ENCODE measurements around the gene MAP3K8. TPM values are rescaled to one million over a fixed set of nuclear protein-coding genes. Genes with fewer than 3 reads are reported as not detected.

Gene MAP3K8
- total RNA-seq, 1 experiment from 2014 or later: 13.8 TPM

GRCh38 chr10:30398788-30399187, 35.2 kb upstream of the MAP3K8 start:
- DNase-seq (ENCODE audit: low spot score): no peak
- peaks cover 4% of the 10 kb centered on the region; the same call in 1 of the 2 replicates for H3K9me3 Mint-ChIP-seq
- peaks cover 7% of the 10 kb centered on the region; the same call in 1 of the 2 replicates for H3K4me1 Mint-ChIP-seq
- no peak for ATAC-seq
- POLR2A ChIA-PET: no interaction called here
- TF ChIP-seq, protein P1, sequence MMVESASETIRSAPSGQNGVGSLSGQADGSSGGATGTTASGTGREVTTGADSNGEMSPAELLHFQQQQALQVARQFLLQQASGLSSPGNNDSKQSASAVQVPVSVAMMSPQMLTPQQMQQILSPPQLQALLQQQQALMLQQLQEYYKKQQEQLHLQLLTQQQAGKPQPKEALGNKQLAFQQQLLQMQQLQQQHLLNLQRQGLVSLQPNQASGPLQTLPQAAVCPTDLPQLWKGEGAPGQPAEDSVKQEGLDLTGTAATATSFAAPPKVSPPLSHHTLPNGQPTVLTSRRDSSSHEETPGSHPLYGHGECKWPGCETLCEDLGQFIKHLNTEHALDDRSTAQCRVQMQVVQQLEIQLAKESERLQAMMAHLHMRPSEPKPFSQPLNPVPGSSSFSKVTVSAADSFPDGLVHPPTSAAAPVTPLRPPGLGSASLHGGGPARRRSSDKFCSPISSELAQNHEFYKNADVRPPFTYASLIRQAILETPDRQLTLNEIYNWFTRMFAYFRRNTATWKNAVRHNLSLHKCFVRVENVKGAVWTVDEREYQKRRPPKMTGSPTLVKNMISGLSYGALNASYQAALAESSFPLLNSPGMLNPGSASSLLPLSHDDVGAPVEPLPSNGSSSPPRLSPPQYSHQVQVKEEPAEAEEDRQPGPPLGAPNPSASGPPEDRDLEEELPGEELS (CRISPR knock-in tag; IDR thresholded peaks at IDR 0.05): no peak
- TF ChIP-seq EMX1 (CRISPR knock-in tag; IDR thresholded peaks at IDR 0.05) (no peak), ZNF317 (CRISPR knock-in tag; IDR thresholded peaks at IDR 0.05; ENCODE audit: borderline replicate concordance, low read depth) (no peak), ATF1 (CRISPR knock-in tag; IDR thresholded peaks at IDR 0.05) (no peak), OVOL2 (CRISPR knock-in tag; IDR thresholded peaks at IDR 0.05; ENCODE audit: borderline replicate concordance) (no peak)
- TF ChIP-seq, protein P2, sequence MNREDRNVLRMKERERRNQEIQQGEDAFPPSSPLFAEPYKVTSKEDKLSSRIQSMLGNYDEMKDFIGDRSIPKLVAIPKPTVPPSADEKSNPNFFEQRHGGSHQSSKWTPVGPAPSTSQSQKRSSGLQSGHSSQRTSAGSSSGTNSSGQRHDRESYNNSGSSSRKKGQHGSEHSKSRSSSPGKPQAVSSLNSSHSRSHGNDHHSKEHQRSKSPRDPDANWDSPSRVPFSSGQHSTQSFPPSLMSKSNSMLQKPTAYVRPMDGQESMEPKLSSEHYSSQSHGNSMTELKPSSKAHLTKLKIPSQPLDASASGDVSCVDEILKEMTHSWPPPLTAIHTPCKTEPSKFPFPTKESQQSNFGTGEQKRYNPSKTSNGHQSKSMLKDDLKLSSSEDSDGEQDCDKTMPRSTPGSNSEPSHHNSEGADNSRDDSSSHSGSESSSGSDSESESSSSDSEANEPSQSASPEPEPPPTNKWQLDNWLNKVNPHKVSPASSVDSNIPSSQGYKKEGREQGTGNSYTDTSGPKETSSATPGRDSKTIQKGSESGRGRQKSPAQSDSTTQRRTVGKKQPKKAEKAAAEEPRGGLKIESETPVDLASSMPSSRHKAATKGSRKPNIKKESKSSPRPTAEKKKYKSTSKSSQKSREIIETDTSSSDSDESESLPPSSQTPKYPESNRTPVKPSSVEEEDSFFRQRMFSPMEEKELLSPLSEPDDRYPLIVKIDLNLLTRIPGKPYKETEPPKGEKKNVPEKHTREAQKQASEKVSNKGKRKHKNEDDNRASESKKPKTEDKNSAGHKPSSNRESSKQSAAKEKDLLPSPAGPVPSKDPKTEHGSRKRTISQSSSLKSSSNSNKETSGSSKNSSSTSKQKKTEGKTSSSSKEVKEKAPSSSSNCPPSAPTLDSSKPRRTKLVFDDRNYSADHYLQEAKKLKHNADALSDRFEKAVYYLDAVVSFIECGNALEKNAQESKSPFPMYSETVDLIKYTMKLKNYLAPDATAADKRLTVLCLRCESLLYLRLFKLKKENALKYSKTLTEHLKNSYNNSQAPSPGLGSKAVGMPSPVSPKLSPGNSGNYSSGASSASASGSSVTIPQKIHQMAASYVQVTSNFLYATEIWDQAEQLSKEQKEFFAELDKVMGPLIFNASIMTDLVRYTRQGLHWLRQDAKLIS (CRISPR knock-in tag; IDR thresholded peaks at IDR 0.05; ENCODE audit: borderline replicate concordance): no peak
- TF ChIP-seq, protein P3, sequence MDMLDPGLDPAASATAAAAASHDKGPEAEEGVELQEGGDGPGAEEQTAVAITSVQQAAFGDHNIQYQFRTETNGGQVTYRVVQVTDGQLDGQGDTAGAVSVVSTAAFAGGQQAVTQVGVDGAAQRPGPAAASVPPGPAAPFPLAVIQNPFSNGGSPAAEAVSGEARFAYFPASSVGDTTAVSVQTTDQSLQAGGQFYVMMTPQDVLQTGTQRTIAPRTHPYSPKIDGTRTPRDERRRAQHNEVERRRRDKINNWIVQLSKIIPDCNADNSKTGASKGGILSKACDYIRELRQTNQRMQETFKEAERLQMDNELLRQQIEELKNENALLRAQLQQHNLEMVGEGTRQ (CRISPR knock-in tag; IDR thresholded peaks at IDR 0.05): no peak
- H3K4me3 Mint-ChIP-seq: no peak overlapping the region
- no peak overlapping the region for H3K27ac Mint-ChIP-seq
- no peaks in the 10 kb centered on the region for H3K27me3 Mint-ChIP-seq (ENCODE audit: low read depth)
- no peaks in the 10 kb centered on the region for H3K36me3 Mint-ChIP-seq
- CTCF ChIA-PET: interaction anchor here (0.6 to 1.0 kb wide), 2 partner anchors 183 to 192 kb away, joined by 3 to 4 read pairs; no protein-coding TSS in a partner anchor

- H3K9me3 Mint-ChIP-seq: peaks cover 15% of the 10 kb centered on the region
- peaks cover 12% of the 10 kb centered on the region for H3K36me3 Mint-ChIP-seq
- H3K27me3 Mint-ChIP-seq (ENCODE audit: low read depth): no peaks in the 10 kb centered on the region
- no peak overlapping the region for H3K4me3 Mint-ChIP-seq
- no peak overlapping the region for H3K27ac Mint-ChIP-seq
- ChIA-PET CTCF (no interaction called here), POLR2A (no interaction called here)
- DNase-seq (ENCODE audit: low spot score) (no peak), ATAC-seq (no peak)
- H3K4me1 Mint-ChIP-seq: 0 out of 2 replicates have a peak, but pooled peaks cover 4% of the 10 kb centered on the region
- TF ChIP-seq E2F4 (CRISPR knock-in tag; IDR thresholded peaks at IDR 0.05; ENCODE audit: borderline replicate concordance, low read depth): no peak
- TF ChIP-seq, protein P3 (CRISPR knock-in tag; IDR thresholded peaks at IDR 0.05): no peak
- TF ChIP-seq, protein P4, sequence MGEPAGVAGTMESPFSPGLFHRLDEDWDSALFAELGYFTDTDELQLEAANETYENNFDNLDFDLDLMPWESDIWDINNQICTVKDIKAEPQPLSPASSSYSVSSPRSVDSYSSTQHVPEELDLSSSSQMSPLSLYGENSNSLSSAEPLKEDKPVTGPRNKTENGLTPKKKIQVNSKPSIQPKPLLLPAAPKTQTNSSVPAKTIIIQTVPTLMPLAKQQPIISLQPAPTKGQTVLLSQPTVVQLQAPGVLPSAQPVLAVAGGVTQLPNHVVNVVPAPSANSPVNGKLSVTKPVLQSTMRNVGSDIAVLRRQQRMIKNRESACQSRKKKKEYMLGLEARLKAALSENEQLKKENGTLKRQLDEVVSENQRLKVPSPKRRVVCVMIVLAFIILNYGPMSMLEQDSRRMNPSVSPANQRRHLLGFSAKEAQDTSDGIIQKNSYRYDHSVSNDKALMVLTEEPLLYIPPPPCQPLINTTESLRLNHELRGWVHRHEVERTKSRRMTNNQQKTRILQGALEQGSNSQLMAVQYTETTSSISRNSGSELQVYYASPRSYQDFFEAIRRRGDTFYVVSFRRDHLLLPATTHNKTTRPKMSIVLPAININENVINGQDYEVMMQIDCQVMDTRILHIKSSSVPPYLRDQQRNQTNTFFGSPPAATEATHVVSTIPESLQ (CRISPR knock-in tag; IDR thresholded peaks at IDR 0.05): no peak
- TF ChIP-seq TEAD4 (CRISPR knock-in tag; IDR thresholded peaks at IDR 0.05): no peak
- no peak for TF ChIP-seq PRDM15 (CRISPR knock-in tag; IDR thresholded peaks at IDR 0.05)
- no peak for TF ChIP-seq ZNF263 (CRISPR knock-in tag; IDR thresholded peaks at IDR 0.05; ENCODE audit: low read depth)
- no peak for TF ChIP-seq SOX15 (CRISPR knock-in tag; IDR thresholded peaks at IDR 0.05)
- TF ChIP-seq TCF7 (CRISPR knock-in tag; IDR thresholded peaks at IDR 0.05; ENCODE audit: low read depth): no peak
- TF ChIP-seq, protein P5, sequence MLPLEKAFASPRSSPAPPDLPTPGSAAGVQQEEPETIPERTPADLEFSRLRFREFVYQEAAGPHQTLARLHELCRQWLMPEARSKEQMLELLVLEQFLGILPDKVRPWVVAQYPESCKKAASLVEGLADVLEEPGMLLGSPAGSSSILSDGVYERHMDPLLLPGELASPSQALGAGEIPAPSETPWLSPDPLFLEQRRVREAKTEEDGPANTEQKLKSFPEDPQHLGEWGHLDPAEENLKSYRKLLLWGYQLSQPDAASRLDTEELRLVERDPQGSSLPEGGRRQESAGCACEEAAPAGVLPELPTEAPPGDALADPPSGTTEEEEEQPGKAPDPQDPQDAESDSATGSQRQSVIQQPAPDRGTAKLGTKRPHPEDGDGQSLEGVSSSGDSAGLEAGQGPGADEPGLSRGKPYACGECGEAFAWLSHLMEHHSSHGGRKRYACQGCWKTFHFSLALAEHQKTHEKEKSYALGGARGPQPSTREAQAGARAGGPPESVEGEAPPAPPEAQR (CRISPR knock-in tag; IDR thresholded peaks at IDR 0.05): no peak
- no peak for TF ChIP-seq ZNF671 (CRISPR knock-in tag; IDR thresholded peaks at IDR 0.05)
- no peak for TF ChIP-seq CREM (CRISPR knock-in tag; IDR thresholded peaks at IDR 0.05)
Measured at GRCh38 chr10:30403494-30403893, 30.5 kb upstream of the MAP3K8 start.
